H1 (cell line): ENCODE measurements around the gene SPINK1. TPM values are rescaled to one million over a fixed set of nuclear protein-coding genes. Genes with fewer than 3 reads are reported as not detected.

Experiments
- ASH2L ChIP-seq: fragments of 200-600, 300-600 bp; sonication (generic); IDR thresholded peaks from one replicate; pipeline ENCODE4 v1.7.1; 2017; ENCODE audit warnings: low read length
- CBX5 ChIP-seq: fragments of 300-800, 300-1000 bp; sonication (generic); IDR thresholded peaks from 2 replicates; pipeline ENCODE4 v1.7.1; 2016; ENCODE audit warnings: antibody characterized with exemption, low read length, low read depth
- CTBP2 ChIP-seq: IDR thresholded peaks from 2 replicates; pipeline ENCODE4 v1.7.0; 2011; ENCODE audit warnings: borderline replicate concordance, mild to moderate bottlenecking, moderate library complexity, mixed read lengths, low read length; ENCODE audit not compliant: insufficient read depth, insufficient read length
- EGR1 ChIP-seq: IDR thresholded peaks from 2 replicates; pipeline ENCODE4 v1.6.1; 2011; ENCODE audit warnings: low read depth, low read length, borderline replicate concordance
- EP300 ChIP-seq, 2 experiments: IDR thresholded peaks; 1 replicate in 1 of 2; 2 replicates in 1 of 2; pipeline ENCODE4 v1.6.1; 2011 to 2012; ENCODE audit warnings: low read depth in 2 of 2, low read length in 2 of 2, mild to moderate bottlenecking in 2 of 2, borderline replicate concordance in 1 of 2, inconsistent platforms in 1 of 2, moderate library complexity in 1 of 2
- KDM1A ChIP-seq: fragments of 200-600, 300-600 bp; sonication (generic); IDR thresholded peaks from 2 replicates; pipeline ENCODE4 v1.7.1; 2016; ENCODE audit warnings: mild to moderate bottlenecking, low read length, borderline replicate concordance
- KDM5A ChIP-seq: fragments of 200-600 bp; IDR thresholded peaks from 2 replicates; pipeline ENCODE4 v1.7.1; 2012; ENCODE audit warnings: mild to moderate bottlenecking, low read length, inconsistent platforms, mixed read lengths
- NANOG ChIP-seq: IDR thresholded peaks from 2 replicates; pipeline ENCODE4 v1.6.1; 2011; ENCODE audit warnings: low read length, low read depth, mild to moderate bottlenecking, inconsistent platforms; ENCODE audit not compliant: insufficient read depth, poor library complexity, severe bottlenecking
- PHF8 ChIP-seq: fragments of 200-600 bp; sonication (generic); conservative IDR thresholded peaks from 2 replicates; pipeline ENCODE4 v1.7.1; 2012; ENCODE audit warnings: low read depth, mild to moderate bottlenecking, inconsistent platforms, low read length, moderate library complexity
- POLR2A ChIP-seq, 2 experiments: IDR thresholded peaks; 1 replicate in 1 of 2; 2 replicates in 1 of 2; pipeline ENCODE4 v1.6.1; 2011; ENCODE audit warnings: low read depth in 2 of 2, low read length in 2 of 2, mild to moderate bottlenecking in 2 of 2; ENCODE audit errors: control extremely low read depth in 1 of 2
- RAD21 ChIP-seq, 2 experiments: IDR thresholded peaks in 1 of 2; conservative IDR thresholded peaks in 1 of 2; 2 replicates each; pipeline ENCODE4 v1.6.1; 2011; ENCODE audit warnings: low read depth in 2 of 2, low read length in 2 of 2, improper control_type of control experiment in 1 of 2, inconsistent platforms in 1 of 2, mild to moderate bottlenecking in 1 of 2, moderate library complexity in 1 of 2
- RFX5 ChIP-seq: IDR thresholded peaks from 2 replicates; pipeline ENCODE4 v1.6.1; 2011; ENCODE audit warnings: low read depth, low read length, improper control_type of control experiment, borderline replicate concordance
- SAP30 ChIP-seq: fragments of 300-600 bp; sonication (generic); IDR thresholded peaks from 2 replicates; pipeline ENCODE4 v1.7.1; 2012; ENCODE audit warnings: low read length, moderate library complexity, mild to moderate bottlenecking, inconsistent platforms; ENCODE audit not compliant: insufficient read depth, insufficient replicate concordance
- SP2 ChIP-seq: IDR thresholded peaks from 2 replicates; pipeline ENCODE4 v1.6.1; 2012; ENCODE audit warnings: mild to moderate bottlenecking, low read length, inconsistent platforms
- SRF ChIP-seq: IDR thresholded peaks from 2 replicates; pipeline ENCODE4 v1.6.1; 2011; ENCODE audit warnings: mild to moderate bottlenecking, low read depth, low read length, moderate library complexity
- SUZ12 ChIP-seq: fragments of 200-600 bp; sonication (generic); IDR thresholded peaks from 2 replicates; pipeline ENCODE4 v1.6.1; 2012; ENCODE audit warnings: mild to moderate bottlenecking, inconsistent platforms, low read length, moderate library complexity, mixed read lengths
- TAF1 ChIP-seq: IDR thresholded peaks from 2 replicates; pipeline ENCODE4 v1.6.1; 2011; ENCODE audit warnings: mild to moderate bottlenecking, low read depth, low read length
- TBP ChIP-seq: IDR thresholded peaks from 2 replicates; pipeline ENCODE4 v1.6.1; 2011; ENCODE audit warnings: low read depth, low read length, improper control_type of control experiment
- USF2 ChIP-seq: IDR thresholded peaks from 2 replicates; pipeline ENCODE4 v1.6.1; 2011; ENCODE audit warnings: low read length, improper control_type of control experiment
- YY1 ChIP-seq: IDR thresholded peaks from 2 replicates; pipeline ENCODE4 v1.6.1; 2011; ENCODE audit warnings: low read depth, mild to moderate bottlenecking, low read length
- polyA plus RNA-seq, 7 experiments: library from polyadenylated mRNA; depleted of rRNA in 3 of 7; stranded (reverse) in 5 of 7; unstranded in 2 of 7; fragments of >200 nt in 5 of 7; fragments of 200-250 nt in 2 of 7; gene quantifications; 1 replicate in 5 of 7; 2 replicates in 1 of 7; 4 replicates in 1 of 7; pipeline versions ENCODE4 v1.2.1 to v1.2.3, GENCODE V29; 2011 to 2013; ENCODE audit warnings: missing spikeins in 2 of 7, mixed read lengths in 2 of 7
- total RNA-seq: library from RNA; stranded (reverse); fragmentation: NEBNext Ultra II Directional; extraction: Animal tissue kit (Norgen Biotek cat#: 25700); gene quantifications from 2 replicates; pipeline ENCODE4 v1.2.1, GENCODE V29; 2021
- TF ChIP-seq, protein P1 (sequence below): IDR thresholded peaks from 2 replicates; pipeline ENCODE4 v1.6.1; 2012; ENCODE audit warnings: inconsistent platforms

Gene SPINK1
- total and polyA plus RNA-seq, 2 of the 8 experiments (the other 6 are each of a cell fraction or from before 2014, with no cell fraction given): 0.48 to 1.3 TPM

DNA sequence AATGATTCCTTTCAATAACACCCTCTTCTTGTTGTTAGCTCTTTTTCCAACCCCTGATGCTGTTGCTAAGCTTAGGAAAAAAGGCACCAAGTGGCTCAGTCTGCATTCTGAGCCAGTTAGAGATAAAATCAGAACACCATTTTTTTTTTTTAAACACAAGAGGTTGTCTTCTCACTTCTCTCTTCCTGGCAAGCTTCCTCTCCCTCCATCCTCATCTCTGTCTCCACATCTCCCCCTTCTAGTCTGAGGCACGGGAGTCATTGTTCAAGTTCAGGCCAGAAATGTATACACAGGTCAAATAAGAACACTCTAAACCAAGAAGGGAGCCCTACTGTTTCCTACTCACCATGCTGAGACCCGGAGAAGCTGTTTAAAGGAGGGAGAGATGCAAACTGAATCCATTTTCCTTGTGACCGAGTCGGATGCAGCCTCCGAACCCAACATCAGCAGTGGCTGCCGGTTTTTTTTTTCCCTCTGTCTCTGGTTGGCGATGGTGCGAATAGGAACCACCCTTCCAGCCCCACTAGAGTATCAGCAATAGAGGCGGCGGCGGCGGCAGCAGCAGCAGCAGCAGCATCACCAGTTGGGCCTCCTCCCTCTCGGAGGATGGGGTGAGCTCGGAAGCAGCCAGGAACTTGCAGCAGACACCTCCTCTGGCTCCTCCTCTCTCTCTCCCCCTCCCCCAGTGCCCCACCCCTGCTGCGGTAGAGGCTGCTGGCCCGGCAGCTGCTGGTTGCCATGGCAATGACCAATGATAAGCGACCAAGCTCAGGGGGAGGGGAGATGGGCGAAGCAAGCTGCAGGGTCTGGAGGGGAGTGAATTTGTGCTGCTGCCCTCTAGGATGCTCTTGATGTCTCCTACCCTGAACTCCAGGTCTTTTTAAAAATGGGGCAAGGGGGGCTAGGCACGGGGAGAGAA lies 49.1 kb downstream of the SPINK1 start, which contains the start of gene JAKMIP2 (continued):
- TF ChIP-seq KDM5A (no peak), PHF8 (peak; percentile 71), SRF (no peak), EGR1 (no peak), SP2 (no peak), KDM1A (0 out of 2 replicates have a peak, but pooled peaks have one; percentile 67), CTBP2 (peak; percentile 29), RFX5 (no peak), YY1 (no peak; the same call in 1 of the 2 replicates), EP300 (IDR thresholded peaks at IDR 0.05; ENCODE audit: borderline replicate concordance in 1 of 2, low read depth in 2 of 2, low read length in 2 of 2) (peak in 1 of 2 experiments; percentile 81; a peak in 1 of 3 replicates), TBP (peak; percentile 91), USF2 (no peak), NANOG (peak; percentile 2), ASH2L (peak; percentile 89), RAD21 (IDR thresholded peaks at IDR 0.05 in 1 of 2, conservative IDR thresholded peaks at IDR 0.05 in 1 of 2; ENCODE audit: low read depth in 2 of 2, low read length in 2 of 2) (peak; percentile 16 to 23; a peak in 2 of 4 replicates), POLR2A (IDR thresholded peaks at IDR 0.05; ENCODE audit: control extremely low read depth in 1 of 2, low read depth in 2 of 2, low read length in 2 of 2) (peak; percentile 73 to 92), CBX5 (no peak), TAF1 (peak; percentile 91), SAP30 (no peak), SUZ12 (no peak)
- TF ChIP-seq, protein P1, sequence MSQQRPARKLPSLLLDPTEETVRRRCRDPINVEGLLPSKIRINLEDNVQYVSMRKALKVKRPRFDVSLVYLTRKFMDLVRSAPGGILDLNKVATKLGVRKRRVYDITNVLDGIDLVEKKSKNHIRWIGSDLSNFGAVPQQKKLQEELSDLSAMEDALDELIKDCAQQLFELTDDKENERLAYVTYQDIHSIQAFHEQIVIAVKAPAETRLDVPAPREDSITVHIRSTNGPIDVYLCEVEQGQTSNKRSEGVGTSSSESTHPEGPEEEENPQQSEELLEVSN: no peak
